HG03432 (cell line): ENCODE measurements around the gene OSBP2.
"Not testable (repeated sequence)": the region's sequence is repeated elsewhere in the genome, so short reads cannot be mapped to it uniquely, and the experiment has no call there.

Experiments used
- ATAC-seq: cut with Tn5 transposase; IDR thresholded peaks from one replicate; pipeline ENCODE4 v1.9.1; 2021; ENCODE audit warnings: mild to moderate bottlenecking, moderate library complexity; ENCODE audit not compliant: unreplicated experiment

The OSBP2 gene

DNA sequence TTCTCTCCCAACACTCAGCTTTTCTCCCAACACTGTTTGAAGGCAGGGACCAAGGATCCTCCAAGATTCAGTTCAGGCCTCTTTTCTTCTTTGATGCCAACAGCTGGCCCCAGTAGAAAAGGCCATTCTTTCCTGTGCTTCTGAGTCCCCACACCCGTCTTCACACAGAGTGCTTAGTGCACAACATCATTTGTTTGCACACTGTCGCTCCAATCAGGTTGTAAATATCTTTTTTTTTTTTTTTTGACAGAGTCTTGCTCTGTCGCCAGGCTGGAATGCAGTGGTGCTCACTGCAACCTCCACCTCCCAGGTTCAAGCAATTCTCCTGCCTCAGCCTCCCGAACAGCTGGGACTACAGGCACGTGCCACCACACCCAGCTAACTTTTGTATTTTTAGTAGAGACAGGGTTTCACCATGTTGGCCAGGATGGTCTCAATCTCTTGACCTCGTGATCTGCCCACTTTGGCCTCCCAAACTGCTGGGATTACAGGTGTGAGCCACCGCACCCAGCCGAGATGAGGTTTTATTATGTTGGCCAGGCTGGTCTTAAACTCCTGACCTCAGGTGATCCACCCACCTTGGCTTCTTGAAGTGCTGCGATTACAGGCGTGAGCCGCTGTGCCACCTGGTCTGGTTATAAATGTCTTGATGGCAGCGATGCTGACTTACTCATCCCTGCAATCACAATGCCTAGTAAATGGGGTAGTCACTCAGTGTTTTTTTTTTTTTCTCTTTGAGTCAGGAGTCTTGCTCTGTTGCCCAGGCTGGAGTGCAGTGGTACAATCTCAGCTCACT is 14.6 kb upstream of the OSBP2 start:
- not testable (repeated sequence) for ATAC-seq

DNA sequence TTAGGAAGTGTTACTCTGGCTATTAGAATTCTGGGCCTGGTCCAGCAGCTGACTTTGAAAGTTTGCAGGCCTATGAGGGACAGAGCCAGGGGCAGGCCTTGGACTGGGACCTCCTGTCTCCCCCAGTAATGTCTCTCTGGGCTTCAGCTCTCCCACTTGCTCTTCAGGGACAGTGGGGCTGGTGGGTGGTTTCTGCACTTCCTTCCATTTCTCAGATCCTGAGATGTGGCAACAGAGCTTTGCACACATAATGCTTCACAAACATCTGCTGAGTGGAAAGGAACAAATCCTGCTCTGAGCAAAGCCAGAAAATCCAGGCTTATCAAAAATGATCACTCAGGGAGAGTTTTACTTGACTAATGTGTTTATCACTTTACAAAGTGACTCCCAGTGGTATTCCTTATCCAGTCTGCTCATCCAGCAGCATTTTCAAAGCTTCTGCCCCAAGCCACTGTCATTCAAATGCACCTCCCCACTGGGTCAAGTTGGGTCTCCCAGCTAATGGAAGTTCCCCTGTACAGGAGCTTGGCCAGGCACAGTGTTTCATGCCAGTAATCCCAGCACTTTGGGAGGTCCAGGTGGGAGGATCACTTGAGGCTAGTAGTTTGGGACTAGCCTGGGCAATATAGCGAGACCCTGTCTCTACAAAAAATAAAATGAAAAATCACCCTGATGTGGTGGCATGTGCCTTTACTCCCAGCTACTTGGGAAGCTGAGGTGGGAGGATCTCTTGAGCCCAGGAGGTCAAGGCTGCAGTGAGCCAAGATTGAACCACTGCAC is 13.5 kb upstream of the OSBP2 start:
- no peak for ATAC-seq

DNA sequence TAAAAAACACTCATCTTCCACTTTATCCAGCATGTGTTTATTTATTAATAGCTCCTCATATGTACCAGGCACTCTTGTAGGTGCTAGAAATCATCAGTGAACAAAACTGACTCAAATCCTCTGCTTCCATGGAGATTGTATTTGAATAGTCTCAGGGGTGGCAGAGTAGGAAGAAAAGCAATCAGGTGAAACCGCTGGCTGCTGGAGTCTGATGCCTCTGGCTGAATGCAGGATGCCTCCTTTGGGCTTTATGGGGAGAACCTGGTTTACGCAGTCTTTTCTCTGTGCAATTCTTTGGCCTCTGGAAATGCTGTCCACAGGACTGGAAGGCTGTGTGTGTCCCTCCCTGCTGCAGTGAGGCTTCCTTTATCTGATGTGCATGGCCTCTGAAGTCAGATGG is 12.8 kb upstream of the OSBP2 start:
- no peak for ATAC-seq

DNA sequence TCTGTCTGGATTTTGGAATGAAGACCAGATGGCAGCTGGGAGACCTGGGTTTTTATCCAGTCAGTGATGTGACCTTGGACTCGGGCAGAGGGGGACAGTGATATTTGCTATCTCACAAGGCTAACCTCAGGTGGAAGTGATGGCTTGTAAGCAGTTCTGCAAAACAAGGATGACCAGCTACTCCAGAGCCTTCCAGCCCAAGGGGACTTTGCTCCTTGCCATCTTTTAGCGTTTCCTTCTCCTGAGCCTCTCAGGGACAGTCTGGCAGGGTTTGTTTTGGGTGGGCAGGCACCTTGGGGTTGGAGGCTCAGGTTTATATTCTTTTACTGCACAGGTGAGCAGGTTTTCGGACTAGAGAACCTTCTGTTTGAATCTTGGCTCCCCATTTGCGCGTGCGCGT is 9.5 kb upstream of the OSBP2 start:
- no peak for ATAC-seq

DNA sequence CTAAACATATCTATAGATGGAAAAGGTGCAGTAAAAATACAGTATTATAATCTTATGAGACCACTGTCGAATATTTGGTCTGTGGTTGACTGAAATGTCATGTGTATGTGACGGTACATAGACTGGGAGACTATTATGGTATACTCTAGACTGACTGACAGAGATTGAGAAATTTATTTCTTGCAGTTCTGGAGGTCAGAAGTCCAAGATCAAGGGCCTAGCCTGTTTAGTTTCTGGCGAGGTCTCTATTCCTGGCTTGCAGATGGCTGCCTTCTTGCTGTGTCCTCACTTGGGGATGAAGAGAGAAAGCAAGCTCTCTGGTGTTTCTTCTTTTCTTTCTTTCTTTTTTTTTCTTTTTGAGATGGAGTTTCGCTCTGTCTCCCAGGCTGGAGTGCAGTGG is 7.3 kb upstream of the OSBP2 start:
- no peak for ATAC-seq

DNA sequence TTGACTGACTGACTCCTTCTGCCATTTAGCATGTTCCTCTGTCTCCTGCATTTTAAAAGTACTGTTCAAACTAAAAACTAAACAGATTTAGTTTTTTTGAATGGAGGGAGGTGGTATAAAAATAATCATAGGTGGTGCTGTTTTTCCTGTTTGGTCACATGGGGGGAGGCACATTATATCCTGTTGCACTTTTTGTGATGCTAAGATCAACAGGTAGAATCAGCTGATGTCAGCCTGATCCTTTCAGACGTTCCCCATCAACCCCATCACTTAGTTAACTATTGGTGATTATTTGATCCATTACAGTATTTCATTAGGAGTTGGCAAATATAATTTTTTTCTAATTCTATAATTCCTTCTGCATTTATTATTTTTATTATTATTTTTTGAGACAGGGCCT is 5.1 kb upstream of the OSBP2 start:
- no peak for ATAC-seq

DNA sequence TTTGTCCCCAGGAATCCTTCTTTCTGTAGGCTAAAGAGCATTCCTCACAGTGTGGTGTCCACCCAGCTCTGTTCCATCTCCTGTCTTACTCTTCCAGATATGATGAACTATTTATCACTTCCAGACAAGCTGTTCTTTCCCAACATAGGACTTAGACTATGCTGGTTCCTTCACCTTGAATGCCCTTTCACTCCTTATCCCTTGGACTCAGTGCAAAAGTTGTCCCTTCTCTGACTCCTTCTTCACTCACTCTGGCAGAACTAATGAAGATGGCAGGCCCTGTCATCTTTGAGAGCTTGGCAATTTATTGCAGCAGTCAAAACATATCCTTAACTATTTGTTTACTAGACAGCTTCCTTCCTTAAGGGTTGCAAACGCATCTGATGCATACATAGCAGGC is 3.5 kb upstream of the OSBP2 start:
- ATAC-seq: no peak

DNA sequence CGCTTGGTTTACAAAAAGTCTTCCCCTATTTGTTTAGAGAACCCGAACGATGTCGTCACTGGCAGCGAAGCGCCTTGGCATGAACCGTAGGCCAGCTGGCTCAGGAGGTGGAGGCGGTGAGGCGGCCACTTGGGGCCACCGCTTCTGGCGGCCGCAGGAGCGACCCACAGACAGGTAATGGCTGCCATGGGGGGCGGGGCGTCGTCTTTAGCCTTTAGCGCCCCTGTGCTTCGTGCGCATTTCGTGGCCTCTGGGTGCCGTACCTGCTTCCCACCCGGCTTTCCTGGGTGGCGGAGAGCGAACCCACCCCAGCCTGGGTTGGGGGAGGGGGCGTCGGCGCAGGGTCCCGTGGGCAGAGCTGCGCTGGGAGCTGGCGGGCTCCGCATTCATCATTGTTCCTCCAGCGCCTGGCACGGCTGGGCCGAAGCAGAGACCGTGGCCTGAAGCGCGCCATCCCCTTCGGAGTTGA is 469 bp upstream of the OSBP2 start:
- no peak for ATAC-seq

DNA sequence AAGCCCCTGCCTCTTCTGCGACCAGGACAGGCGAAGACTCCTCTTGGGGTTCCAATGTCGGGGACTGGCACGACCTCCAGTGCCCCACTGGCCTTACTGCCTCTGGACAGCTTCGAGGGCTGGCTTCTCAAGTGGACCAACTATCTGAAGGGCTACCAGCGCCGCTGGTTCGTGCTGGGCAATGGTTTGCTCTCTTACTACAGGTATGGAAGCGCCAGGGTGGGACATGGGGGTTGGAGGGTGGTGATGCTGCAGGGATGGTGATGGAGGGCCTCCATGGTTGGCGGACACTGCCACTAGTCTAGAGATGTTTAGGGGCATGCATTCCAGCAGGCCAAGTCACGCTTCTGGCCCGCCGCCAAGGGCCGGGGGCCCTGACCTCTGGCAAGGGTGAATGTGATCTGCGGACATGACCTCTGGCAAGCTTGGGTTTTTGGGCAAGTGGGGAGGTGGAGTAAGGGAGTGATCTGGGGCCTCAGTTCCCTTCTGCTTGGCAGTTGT is 727 bp downstream of the OSBP2 start:
- no peak for ATAC-seq

DNA sequence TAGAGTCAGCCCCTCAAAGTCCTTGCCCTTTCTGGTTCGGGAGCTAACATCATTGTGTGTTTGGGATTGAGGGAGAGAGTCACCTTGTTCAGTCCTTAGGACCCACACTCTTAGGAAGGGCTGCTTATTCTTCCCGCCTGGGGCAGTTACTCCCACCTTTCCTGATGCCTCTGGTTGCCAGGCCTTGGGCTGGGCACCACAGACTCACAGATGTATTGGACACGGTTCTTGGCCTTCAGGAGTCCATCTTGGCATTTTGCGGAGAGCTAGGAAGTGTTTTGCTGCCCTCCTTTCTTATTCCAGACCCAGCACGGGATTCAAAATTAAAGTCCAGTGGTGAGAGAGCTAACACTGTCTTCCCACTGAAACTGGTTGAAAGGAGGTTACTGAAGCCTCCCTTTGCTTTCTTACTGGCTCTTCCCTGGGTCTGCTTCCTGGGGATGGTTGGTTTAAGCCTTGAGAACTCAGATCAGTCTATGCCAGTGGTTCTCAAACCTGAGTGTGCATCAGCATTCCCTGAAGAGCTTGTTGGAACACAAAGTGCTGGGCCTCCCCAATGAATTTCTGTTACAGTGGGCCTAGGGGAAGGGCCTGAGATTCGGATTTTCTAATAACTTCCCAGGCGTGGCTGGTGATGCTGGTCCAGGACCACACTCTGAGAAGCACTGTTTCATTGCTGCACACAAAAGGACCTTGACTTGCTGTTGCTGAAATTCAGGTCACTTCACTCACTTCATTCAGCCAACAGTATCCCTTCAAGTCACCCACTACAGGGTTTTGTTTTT is 1.4 kb downstream of the OSBP2 start:
- ATAC-seq: no peak

DNA sequence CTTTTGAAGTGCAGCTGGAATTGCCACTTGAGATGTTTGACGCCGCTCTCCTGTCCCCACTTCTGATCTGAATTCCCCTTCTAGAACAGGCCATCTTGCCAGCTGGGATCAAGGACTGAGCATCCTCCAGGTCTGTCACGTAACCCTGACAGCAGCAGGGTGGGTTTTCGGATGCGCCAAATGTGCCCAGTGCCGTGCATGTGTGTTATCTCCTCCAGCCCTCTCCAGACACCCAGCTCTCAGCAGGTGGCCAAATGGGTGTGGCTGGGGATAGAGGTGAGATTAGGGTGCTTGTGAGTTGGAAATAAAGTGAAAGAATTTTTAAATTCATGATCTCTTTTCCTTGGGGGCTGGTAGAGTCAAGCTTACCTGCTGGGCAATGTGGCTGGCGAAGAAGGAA is 3.3 kb downstream of the OSBP2 start:
- ATAC-seq: no peak

DNA sequence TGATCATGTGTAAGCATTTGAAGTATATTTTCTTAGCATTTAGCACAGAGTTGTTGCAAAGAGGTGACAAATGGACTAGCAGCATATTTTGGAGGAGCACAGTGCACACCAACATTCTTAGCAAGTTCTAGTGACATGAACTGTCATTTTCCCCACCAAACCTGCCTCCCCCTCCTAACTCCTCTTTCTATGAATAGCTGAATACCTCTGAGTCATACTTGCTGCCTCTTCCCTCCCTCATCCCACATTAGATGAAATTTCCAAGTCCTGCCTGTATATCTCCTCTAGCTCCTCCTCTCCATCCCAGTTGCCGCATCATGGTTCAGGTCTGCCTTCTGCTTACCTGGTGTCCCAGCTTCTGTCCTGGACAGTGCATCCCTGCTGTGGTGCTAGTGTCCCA is 7.2 kb downstream of the OSBP2 start:
- ATAC-seq: no peak

DNA sequence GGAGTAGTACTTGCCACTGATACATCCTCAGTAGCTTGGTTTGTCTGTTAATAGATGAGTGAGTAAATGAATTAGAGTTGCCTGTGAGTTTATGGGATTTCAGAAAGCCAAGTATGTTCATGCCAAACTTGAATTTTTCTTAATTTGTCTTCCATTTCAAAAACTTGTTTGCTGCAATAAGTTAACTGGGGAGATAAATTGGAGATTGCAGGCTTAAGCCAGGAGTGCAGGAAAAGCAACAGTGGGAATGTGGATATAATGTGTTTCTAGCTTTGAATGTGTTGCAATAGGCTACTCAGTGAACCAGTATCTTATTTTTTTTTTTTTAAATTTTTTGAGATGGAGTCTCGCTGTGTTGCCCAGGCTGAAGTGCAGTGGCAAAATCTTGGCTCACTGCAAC is 8.2 kb downstream of the OSBP2 start:
- ATAC-seq: no peak

DNA sequence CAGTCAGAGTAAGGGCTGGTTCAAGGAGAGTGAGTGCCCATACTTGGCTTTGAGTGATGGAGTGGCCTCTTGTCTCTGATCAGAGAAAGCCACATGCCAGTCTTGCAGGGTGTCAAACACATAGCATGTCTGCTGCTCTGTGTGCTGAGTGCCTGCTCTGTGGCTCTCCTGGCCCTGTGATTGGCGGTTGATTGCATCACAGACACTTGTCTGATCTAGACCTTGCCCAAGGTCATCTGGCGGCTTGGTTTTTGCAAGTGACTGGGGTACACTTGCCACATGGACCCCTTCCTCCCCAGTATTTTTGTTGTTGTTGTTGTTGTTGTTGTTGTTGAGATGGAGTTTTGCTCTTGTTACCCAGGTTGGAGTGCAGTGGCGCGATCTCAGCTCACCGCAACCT is 10.3 kb downstream of the OSBP2 start:
- ATAC-seq: no peak

DNA sequence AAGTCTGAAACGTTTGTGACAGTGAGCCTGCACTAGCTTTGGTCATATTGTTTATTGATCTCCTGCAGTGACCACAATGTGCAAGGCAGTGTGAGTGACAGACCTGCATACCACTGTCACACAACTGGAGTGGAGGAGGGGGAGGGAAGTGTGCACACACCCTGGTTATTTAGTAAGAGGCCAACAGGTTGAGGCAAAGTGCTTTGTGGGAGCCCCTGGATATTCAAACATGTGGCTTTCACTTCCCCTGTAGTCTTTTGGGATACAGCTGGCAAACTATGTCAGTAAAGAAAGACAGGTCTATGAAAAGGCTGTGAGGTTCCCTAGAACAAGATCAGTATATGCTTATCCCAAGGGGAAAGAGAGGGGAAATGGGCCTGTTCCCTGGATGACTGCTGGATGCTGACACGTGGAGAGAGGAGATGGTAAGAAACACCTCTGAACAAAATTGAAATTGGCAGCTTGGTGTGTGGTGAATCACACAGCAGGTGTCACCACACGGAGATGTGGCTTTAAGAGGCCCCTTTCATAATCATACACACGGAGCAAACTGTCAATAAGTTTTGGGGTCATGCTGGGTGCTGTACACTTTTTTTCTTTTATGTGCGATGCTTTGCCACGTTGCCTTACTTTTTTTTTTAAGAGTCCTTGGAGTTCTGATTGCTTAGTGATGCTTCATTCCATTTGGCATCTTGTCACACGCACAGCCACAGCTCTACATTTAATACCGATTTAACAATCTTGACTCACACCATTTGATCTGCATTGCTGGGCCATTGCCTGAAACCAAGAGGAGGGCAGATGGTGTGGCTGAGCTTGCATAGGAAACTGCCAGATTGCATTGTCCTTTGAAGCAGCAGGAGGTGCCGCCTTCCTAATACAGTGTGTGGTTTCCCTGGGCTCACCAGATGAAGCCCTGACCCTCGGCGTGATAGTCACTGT is 11.3 kb downstream of the OSBP2 start:
- no peak for ATAC-seq

DNA sequence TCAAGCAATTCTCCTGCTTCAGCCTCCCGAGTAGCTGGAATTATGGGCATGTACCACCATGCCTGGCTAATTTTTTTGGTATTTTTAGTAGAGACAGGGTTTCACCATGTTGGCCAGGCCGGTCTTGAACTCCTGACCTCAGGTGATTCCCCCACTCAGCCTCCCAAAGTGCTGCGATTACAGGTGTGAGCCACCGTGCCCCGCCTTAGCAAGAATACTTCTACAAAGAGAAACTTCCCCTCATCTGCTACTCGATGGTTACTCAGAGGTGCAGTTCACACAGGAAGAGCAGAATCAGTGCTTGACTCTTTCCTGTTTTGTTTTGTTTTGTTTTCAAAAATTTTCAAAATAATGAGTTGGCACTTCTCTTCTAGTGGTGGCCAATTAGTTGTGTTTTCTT is 15.3 kb downstream of the OSBP2 start:
- not testable (repeated sequence) for ATAC-seq

DNA sequence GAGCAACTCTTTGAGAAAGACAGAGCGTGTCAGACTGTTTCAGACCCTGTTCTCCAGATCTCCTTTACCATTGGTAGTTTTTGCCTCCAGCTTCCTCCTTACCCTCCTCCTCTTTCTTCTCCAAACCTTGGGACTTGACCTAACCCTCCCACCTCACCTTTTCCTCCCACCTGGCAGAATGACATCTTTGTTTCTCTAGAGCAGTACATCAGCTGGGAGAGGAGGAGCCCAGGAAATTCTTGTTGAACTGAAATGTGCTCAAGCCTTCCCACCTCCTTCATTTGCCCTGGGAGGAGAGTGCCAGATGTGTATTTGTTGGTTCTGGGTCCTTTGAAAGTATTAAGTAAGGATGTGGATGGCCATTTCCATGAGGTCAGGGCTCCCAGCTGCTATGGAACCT is 17.4 kb downstream of the OSBP2 start:
- ATAC-seq: no peak

DNA sequence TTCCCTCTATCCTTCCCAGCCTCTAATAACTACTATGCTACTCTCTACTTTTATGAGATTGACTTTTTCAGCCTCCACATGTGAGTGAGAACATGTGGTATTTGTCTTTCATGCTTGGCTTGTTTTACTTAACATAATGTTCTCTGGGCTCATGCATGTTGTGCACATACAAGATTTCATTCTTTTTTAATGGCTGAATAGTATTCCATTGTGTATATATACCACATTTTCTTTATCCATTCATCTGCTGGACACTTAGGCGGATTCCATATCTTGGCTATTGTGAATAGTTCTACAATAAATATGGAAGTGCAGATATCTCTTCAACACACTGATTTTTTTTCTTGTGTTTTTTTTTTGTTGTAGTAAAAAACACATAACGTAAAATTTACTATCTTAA is 19.4 kb downstream of the OSBP2 start:
- ATAC-seq: no peak

DNA sequence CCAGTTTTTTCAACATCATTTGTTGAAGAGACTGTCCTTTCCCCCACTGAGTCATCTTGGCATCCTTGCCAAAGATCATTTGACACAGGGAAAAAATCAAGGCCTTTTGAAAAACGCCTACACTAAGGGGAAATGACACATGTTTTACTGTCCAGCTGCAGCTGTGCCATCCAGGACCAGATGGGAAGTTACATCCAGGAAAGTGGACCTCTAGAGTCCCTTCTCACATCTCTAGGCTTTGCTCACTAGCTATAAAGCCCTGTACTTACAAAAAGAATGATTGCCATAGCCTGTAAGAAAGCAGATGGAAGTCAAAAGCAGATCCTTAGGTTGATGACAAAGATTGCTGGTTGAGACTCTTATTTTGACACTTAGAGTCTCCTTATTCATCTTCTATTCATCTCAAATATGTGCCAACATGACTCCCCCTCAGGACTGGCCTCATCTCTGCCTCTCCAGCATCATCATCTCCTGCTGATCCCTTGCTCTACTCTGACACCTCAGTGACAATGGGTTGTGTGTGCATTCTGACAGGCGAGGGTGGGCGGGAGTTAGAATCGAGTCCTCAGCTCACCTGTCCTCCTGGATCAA is 22.8 kb downstream of the OSBP2 start:
- no peak for ATAC-seq

DNA sequence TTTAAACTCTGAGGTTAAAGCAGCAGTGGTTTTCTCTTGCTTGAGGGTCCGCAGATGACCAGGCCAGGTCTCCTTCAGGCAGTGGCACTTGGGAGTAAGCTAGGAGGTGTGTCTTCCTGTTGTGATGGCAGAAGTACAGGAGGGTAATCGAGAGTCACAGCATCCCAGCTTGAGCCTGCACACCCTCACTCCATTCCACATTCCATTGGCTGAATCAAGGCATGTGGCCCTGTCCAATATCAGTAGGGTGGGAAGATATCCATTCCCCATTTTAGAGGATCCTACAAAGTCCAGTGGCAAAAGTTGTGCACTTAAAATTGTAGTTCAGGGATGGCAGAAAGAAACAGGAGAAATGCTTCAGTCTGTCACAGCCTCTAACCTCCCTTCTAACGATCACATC is 23.3 kb downstream of the OSBP2 start:
- no peak for ATAC-seq
